SK-N-MC (cell line): ENCODE measurements around the gene CNPPD1.
A peak's percentile ranks its signal among the peaks of the same experiment; 100 is the strongest.

Experiments
- DNase-seq: peaks from one replicate; pipeline ENCODE4 v3.0.0-alpha.2; 2011; ENCODE audit warnings: low read depth, low spot score
- H3K27ac ChIP-seq: fragments of 200-600 bp; sonication (generic); 2 replicates; pipeline ENCODE4 v1.5.1; 2016; ENCODE audit warnings: mixed run types
- H3K36me3 ChIP-seq: fragments of 200-600 bp; sonication (generic); 2 replicates; pipeline ENCODE4 v1.6.1; 2017; ENCODE audit warnings: antibody characterized with exemption, low read length, mixed read lengths; ENCODE audit not compliant: insufficient read depth
- H3K4me3 ChIP-seq: fragments of 200-600 bp; sonication (generic); 2 replicates; pipeline ENCODE4 v1.5.1; 2016
- H3K9ac ChIP-seq: fragments of 200-600 bp; sonication (generic); 2 replicates; pipeline ENCODE4 v1.8.0; 2017; ENCODE audit warnings: mixed run types, mixed read lengths; ENCODE audit not compliant: insufficient read length
- H3K9me3 ChIP-seq: fragments of 200-600 bp; sonication (generic); 2 replicates; pipeline ENCODE4 v1.6.1; 2017; ENCODE audit warnings: low read depth, mild to moderate bottlenecking, antibody characterized with exemption, low read length, moderate library complexity, mixed read lengths
- EZH2 ChIP-seq: fragments of 200-600 bp; sonication (generic); IDR thresholded peaks from one replicate; pipeline ENCODE4 v1.6.1; 2017; ENCODE audit warnings: antibody characterized with exemption
- FOXP2 ChIP-seq: optimal IDR thresholded peaks from 2 replicates; pipeline ENCODE3; 2011; ENCODE audit warnings: mild to moderate bottlenecking, moderate library complexity; ENCODE audit not compliant: insufficient read depth; ENCODE audit errors: extremely low read length, control extremely low read depth
- POLR2AphosphoS5 ChIP-seq: IDR thresholded peaks from 2 replicates; pipeline ENCODE4 v1.6.1; 2012; ENCODE audit warnings: mild to moderate bottlenecking, low read depth, low read length, borderline replicate concordance

Gene CNPPD1

DNA sequence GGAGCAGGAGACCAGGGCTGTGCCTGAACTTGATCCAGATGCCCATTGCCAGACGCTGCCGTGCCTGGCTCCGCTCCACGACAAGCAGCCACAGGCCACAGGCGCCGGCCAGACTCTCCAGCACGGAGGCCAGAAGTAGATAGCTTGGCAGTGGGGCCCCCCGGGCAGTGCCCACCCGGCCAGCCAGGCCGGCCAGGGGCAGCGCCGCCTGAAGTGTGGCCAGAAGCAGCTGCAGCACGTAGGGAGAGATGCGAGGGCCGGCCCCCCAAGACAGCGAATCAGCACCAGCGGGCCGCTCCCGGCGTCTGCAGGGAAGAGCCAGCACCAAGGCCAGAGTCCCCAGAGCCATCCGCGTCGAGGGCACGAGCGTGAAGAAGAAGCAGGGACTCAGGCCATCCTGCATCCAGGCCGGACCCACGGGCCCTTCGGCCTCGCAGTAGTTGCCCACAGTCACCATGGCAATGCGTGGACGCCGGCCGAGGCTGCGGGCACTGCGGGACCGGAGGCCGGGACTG is 41.5 kb upstream of the CNPPD1 start:
- H3K9ac ChIP-seq: peak overlapping the region; percentile 83
- H3K4me3 ChIP-seq: peak overlapping the region; percentile 90
- no peaks in the 10 kb centered on the region for H3K9me3 ChIP-seq
- TF ChIP-seq FOXP2 (no peak), EZH2 (no peak), POLR2AphosphoS5 (no peak)
- no peak for DNase-seq
- H3K36me3 ChIP-seq: peaks cover 43% of the 10 kb centered on the region
- H3K27ac ChIP-seq: peak overlapping the region; percentile 69

DNA sequence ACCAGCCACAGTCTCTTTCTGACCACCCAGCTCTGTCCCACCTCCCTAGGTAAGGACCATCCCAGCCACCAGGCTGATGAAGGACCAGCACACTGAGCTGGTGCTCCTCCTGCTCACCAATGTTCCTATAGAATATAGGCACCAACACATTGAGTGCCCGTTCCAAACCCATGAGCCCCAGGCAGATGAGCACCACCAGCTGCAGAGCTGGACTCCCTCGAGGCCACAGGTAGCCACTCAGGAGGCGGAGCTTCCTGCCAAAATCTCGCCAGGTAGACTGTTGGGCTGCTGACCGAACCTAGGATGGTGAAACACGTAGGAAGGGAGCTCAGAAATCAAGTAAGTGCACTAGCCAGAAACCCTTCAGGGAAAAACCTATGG is 39.8 kb upstream of the CNPPD1 start:
- no peak for TF ChIP-seq FOXP2
- TF ChIP-seq POLR2AphosphoS5: no peak
- no peak for TF ChIP-seq EZH2
- H3K9me3 ChIP-seq: no peaks in the 10 kb centered on the region
- peak overlapping the region; percentile 42; the same call in 1 of the 2 replicates for H3K27ac ChIP-seq
- peaks cover 51% of the 10 kb centered on the region for H3K36me3 ChIP-seq
- DNase-seq: no peak
- no peak overlapping the region for H3K9ac ChIP-seq
- H3K4me3 ChIP-seq: no peak overlapping the region

DNA sequence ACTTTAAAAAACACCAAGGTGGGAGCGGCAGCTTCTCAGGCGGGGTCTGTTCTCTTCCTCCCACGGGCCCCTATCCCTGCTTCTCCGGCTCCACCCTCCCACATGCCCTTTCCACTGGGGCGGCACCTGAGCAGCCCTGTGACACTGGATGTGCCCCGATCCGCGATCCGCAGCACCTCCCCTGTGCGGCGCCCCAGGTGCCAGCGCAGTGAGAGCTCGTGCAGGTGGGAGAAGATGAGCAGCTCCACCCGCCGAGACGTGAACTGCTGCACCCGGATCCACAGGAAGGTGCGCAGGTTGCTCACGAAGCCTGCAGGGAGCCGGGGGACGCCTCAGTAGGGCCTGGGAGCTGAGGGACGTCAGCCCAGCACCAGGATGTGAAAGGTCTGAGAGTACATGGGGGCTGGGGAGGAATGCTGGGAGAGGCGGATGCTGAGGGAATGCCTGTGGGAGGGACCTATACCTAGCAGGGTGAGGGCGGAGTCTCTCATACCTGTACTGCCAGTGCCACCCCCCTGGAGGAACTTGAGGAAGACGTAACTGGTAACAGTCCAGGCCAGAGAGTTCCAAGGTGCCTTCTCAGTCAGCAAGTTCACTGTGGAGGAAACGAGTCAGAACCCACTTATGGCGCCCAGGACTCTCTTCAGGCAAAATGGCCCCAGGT is 39.3 kb upstream of the CNPPD1 start:
- TF ChIP-seq FOXP2: no peak
- no peak for TF ChIP-seq POLR2AphosphoS5
- TF ChIP-seq EZH2: no peak
- H3K9ac ChIP-seq: no peak overlapping the region
- H3K27ac ChIP-seq: no peak overlapping the region
- H3K36me3 ChIP-seq: peaks cover 55% of the 10 kb centered on the region
- no peaks in the 10 kb centered on the region for H3K9me3 ChIP-seq
- DNase-seq: no peak
- no peak overlapping the region for H3K4me3 ChIP-seq

GRCh38 chr2:219214786-219215185 is 38.1 kb upstream of the CNPPD1 start:
- Histone ChIP-seq H3K4me3 (no peak overlapping the region), H3K27ac (no peak overlapping the region), H3K9ac (no peak overlapping the region), H3K9me3 (no peaks in the 10 kb centered on the region), H3K36me3 (peaks cover 68% of the 10 kb centered on the region)
- TF ChIP-seq FOXP2 (no peak), POLR2AphosphoS5 (no peak), EZH2 (no peak)
- DNase-seq: no peak

- no peaks in the 10 kb centered on the region for H3K9me3 ChIP-seq
- no peak overlapping the region for H3K4me3 ChIP-seq
- DNase-seq: no peak
- H3K36me3 ChIP-seq: peaks cover 74% of the 10 kb centered on the region
- no peak overlapping the region for H3K9ac ChIP-seq
- TF ChIP-seq POLR2AphosphoS5 (no peak), EZH2 (no peak), FOXP2 (no peak)
- H3K27ac ChIP-seq: no peak overlapping the region
Observed at GRCh38 chr2:219214141-219214540, 37.4 kb upstream of the CNPPD1 start.

- TF ChIP-seq POLR2AphosphoS5 (peak; percentile 37; the same call in 1 of the 2 replicates), EZH2 (no peak)
- Histone ChIP-seq H3K9me3 (no peaks in the 10 kb centered on the region), H3K9ac (no peak overlapping the region), H3K36me3 (peaks cover 80% of the 10 kb centered on the region), H3K4me3 (no peak overlapping the region), H3K27ac (no peak overlapping the region)
- no peak for DNase-seq
Observed at GRCh38 chr2:219213486-219214071, 36.9 kb upstream of the CNPPD1 start.

- Histone ChIP-seq H3K9me3 (no peaks in the 10 kb centered on the region), H3K27ac (no peak overlapping the region), H3K9ac (no peak overlapping the region), H3K4me3 (no peak overlapping the region), H3K36me3 (peaks cover 85% of the 10 kb centered on the region)
- no peak for TF ChIP-seq POLR2AphosphoS5
- no peak for TF ChIP-seq EZH2
- no peak for TF ChIP-seq FOXP2
- no peak for DNase-seq
Observed at GRCh38 chr2:219213026-219213415, 36.3 kb upstream of the CNPPD1 start.

DNA sequence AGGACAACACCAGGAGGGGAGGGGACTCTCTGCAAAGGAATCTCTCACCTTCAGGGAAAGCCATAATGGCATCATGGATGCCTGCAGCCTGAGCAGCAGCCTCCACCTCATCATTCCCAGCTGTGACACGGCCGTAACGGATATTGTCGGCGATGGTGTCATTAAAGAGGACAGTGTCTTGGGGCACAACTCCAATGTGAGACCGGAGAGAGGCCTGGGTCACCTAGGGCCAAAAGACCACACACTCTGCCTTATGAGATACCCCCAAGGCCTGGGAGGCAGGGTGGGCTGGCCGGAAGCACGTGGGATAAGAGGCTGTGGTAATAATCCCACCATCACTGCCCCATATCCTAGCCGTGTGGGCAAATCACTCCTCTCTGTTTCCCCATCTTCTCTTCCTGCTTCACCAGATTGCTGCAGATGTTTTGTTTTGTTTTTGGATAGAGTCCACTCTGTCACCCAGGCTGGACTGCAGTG is 34.2 kb upstream of the CNPPD1 start:
- DNase-seq: no peak
- Histone ChIP-seq H3K4me3 (no peak overlapping the region), H3K9me3 (no peaks in the 10 kb centered on the region), H3K9ac (no peak overlapping the region), H3K27ac (no peak overlapping the region), H3K36me3 (peaks cover 73% of the 10 kb centered on the region)
- TF ChIP-seq EZH2 (no peak), FOXP2 (no peak), POLR2AphosphoS5 (no peak)

DNA sequence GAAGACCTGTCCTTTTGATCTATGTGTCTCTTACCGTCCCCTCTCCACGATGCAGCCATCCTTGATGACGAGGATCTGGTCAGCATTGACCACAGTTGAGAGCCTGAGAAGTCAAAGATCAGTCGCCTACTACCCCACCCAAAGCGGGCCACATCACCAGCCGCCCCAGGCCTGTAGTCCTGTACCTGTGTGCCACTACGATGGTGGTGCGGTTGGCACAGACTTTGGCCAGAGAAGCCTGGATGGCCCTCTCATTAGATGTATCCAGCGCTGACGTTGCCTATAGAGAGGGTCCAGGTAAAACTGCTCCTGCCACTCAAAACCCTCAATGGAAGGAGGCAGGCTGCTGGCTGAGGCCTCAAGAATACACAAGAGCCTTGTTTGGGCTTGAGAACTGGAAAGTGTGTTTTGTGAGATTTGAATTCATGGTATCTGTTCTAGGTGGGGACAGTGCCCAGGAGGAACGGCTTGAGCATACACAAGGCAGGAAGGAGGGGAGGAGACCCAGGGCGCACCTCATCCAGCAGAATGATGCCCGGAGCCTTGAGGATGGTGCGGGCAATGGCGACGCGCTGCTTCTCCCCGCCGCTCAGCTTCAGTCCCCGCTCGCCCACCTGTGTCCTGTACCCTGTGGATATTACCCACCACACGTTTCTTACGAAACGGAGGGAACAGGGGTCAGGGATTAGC is 33.6 kb upstream of the CNPPD1 start:
- no peak overlapping the region for H3K9ac ChIP-seq
- H3K27ac ChIP-seq: peak overlapping the region; percentile 25; the same call in 1 of the 2 replicates
- no peak for DNase-seq
- H3K9me3 ChIP-seq: no peaks in the 10 kb centered on the region
- TF ChIP-seq FOXP2 (no peak), POLR2AphosphoS5 (no peak), EZH2 (no peak)
- H3K36me3 ChIP-seq: peaks cover 68% of the 10 kb centered on the region
- no peak overlapping the region for H3K4me3 ChIP-seq
